Sciatic nerve (tissue), 2 donors: ENCODE results near the gene SCFD2. TPM values are rescaled to one million over a fixed set of nuclear protein-coding genes. Genes with fewer than 3 reads are reported as not detected.
A peak's percentile ranks its signal among the peaks of the same experiment; 100 is the strongest.

Experiments
- ATAC-seq: fragments of 200-7000 bp; cut with Tn5 transposase; one replicate; pipeline ENCODE4 v1.9.1; 2020; ENCODE audit warnings: mild to moderate bottlenecking, moderate library complexity
- DNase-seq: peaks from one replicate; pipeline ENCODE4 v3.0.0-alpha.2; 2020; ENCODE audit warnings: low spot score
- intact Hi-C: fragments of 100-400 bp; cut with DNase I; formaldehyde crosslinking; loops from one replicate; pipeline ENCODE4 v1.14.2; 2022
- total RNA-seq: library from RNA; stranded (reverse); fragmentation: NEBNext Ultra II Directional; extraction: Animal tissue kit (Norgen Biotek cat#: 25700); gene quantifications from one replicate; pipeline ENCODE4 v1.2.1, GENCODE V29; 2021
- donor health status: DM: no; HTN: no; CAD: no.
- donor health status: DM: no; HTN: no; CAD: no.

SCFD2 gene
- total RNA-seq, 1 donor from 2014 or later = 16.3 TPM

- DNase-seq (no peak), ATAC-seq (peak; percentile 47)
- intact Hi-C loops = no loop called here
These were observed 496.7 kb downstream of the SCFD2 start for GRCh38 chr4:52869196-52869595.

DNA sequence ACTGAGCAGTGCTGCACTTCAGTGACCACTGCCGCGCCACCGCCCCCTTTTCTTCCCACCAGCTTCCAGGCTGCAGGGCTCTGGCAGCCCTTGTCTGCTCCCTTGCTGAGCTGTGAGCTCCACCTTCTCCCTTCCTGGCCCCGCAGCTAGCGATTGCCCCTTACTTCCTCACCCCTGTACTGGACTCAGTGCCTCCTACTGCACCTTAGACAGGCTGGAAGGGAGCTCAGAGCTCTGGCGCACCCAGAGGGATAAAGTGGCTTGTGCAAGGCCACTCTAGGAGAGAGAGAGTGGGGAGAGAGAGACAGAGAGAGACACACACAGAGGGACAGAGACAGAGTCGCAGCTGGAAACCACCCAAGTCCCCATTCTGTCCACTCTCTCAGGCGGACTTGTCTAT, 497.7 kb downstream of the SCFD2 start:
- intact Hi-C loops = no loop called here
- no peak for DNase-seq
- peak; percentile 44 for ATAC-seq

GRCh38 chr4:52867163-52867562, 498.7 kb downstream of the SCFD2 start:
- ATAC-seq = no peak
- intact Hi-C loops = no loop called here

GRCh38 chr4:52866734-52867133, 499.1 kb downstream of the SCFD2 start:
- intact Hi-C loops = no loop called here
- DNase-seq (no peak), ATAC-seq (no peak)

More at GRCh38 chr4:52867163-52867562, 498.7 kb downstream of the SCFD2 start:
- DNase-seq = no peak

DNA sequence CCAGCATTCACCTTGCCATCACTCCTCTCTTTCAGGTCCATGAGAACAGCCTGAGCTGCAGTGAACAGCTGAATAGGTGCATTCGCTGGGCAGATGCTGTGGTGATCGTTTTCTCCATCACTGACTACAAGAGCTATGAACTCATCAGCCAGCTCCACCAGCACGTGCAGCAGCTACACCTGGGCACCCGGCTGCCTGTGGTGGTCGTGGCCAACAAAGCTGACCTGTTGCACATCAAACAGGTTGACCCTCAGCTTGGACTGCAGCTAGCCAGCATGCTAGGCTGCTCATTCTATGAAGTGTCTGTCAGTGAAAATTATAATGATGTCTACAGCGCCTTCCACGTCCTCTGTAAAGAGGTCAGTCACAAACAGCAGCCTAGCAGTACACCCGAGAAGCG, 500.6 kb downstream of the SCFD2 start:
- intact Hi-C loops = no loop called here
- ATAC-seq = no peak
- DNase-seq = no peak

- ATAC-seq (no peak), DNase-seq (no peak)
- intact Hi-C loops = no loop called here
These were observed 501.1 kb downstream of the SCFD2 start for GRCh38 chr4:52864793-52865192.

GRCh38 chr4:52863324-52863723, 502.5 kb downstream of the SCFD2 start:
- ATAC-seq = no peak
- intact Hi-C loops = no loop called here
- no peak for DNase-seq

- intact Hi-C loops = no loop called here
- DNase-seq (no peak), ATAC-seq (no peak)
These were observed 503.2 kb downstream of the SCFD2 start for GRCh38 chr4:52862639-52863161.

DNA sequence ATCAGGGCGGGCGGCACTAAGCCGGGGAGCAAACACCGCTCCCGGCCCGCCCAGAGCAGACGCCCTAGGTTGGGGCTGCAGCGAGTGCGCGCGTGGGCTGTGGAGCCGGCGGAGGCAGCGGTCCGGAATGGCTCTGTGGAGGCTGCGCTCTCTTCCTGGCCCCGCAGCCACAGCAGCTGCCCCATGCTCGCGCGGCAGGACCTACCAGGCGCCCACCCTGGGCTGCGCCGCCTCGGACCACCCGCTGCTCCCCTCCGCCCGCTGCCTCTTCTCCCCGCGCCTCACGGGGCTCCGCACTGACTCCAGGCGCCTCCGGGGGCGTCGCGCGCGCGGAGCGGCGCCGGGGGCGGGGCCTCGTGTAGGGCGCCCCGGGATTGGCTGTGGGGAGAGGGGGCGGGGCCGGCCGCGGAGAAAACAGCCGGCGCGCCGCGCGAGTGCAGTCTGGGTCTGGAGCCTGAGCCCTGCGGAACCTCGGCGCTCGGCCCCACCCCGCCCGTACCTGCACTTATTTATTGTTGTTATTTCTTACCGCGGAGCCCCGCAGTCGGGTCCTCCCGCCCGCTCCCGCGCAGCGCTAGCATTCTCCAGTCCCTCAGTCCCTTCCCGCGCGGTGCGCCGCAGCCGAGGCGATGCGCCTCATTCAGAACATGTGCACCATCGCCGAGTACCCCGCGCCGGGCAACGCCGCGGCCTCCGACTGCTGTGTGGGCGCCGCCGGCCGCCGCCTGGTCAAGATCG, 503.8 kb downstream of the SCFD2 start, which contains the start of gene RASL11B:
RASL11B (plus strand) TSS at position 439 of the 738 bp plus-strand sequence; CDS start at position 630, 191 bp downstream.
- intact Hi-C loops = no loop called here
- ATAC-seq (peak; percentile 99), DNase-seq (peak; percentile 90)

DNA sequence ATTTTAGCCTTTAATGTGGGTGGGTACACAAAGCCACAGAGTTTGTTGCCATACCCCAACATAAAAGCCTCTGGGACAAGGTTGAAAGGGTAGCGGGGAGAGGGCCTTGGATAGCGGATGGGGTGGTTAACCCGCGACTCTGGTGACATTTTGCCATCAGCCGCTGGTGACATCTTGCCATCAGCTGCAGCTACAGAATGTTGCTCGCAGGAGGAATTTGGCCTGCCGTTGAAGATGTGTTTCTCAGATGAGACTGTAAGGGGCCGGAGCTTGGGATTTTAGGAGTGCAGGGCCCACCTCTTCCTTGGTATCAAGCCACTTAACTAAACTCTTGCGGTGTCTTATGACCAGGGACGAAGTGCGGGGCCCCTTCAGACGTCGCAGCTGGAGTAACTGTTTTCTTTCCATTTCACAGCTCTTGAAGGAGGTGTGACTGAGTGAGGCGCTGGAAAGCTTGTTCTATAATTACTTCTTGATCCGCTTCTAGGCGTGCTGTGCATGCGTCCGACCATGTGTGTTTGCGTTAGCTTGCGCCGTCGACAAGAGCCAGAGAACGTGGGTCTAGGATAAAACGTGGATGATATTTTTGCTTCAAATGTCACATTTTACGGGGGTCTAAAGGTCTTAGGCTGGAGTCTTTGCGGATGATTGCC, 504.6 kb downstream of the SCFD2 start:
- ATAC-seq (no peak), DNase-seq (no peak)
- intact Hi-C loops = no loop called here

- ATAC-seq = no peak
- intact Hi-C loops = no loop called here
These were observed 505.5 kb downstream of the SCFD2 start for GRCh38 chr4:52860361-52860760.

GRCh38 chr4:52856801-52857200, 509.1 kb downstream of the SCFD2 start:
- intact Hi-C loops = no loop called here
- ATAC-seq (no peak), DNase-seq (no peak)

More at GRCh38 chr4:52860361-52860760, 505.5 kb downstream of the SCFD2 start:
- DNase-seq = no peak

GRCh38 chr4:52853351-52853750, 512.5 kb downstream of the SCFD2 start:
- intact Hi-C loops = no loop called here
- peak; percentile 55 for ATAC-seq
- no peak for DNase-seq

DNA sequence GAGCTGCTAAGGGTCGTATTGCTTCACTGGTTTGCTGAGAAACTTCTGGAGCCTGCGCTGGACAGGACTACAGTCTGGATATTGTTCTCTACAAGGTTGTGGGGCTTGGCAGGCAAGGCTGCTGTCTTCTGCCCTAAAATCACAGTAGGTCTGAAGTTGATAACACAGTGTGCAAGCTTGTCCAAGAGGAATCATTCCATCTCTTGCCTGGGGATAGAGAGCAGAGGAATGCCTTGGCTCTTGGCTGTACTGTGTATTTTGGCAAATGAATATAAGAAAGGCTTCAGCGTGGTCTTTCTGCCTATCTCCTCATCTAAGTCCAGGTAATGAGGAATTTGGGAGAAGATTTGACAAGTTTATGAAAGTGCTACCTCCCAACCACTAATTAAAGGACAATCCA, 513.1 kb downstream of the SCFD2 start:
- DNase-seq (no peak), ATAC-seq (peak; percentile 67)
- intact Hi-C loops = no loop called here

DNA sequence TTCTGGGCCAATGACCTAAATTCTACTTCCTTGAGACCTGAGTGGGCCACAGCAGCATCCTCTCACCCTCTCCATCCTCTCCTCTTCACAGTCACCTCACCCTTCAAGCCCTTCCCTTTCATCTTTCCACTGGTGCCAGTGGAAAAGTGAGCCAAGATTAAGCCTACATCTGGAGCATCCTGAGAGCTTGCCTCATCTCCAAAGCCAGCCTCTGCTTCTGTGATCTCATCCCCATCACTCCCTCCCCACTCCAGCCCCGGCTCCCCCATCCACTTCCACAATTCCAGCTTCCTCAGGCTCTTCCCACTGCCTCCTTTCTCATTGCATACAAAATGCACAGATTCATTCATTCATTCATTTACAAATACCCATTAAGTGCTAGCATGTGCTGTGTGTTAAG, 513.8 kb downstream of the SCFD2 start:
- intact Hi-C loops = no loop called here
- no peak for ATAC-seq
- no peak for DNase-seq

GRCh38 chr4:52850406-52851124, 515.3 kb downstream of the SCFD2 start:
- DNase-seq = no peak
- intact Hi-C loops = no loop called here
- no peak for ATAC-seq

DNA sequence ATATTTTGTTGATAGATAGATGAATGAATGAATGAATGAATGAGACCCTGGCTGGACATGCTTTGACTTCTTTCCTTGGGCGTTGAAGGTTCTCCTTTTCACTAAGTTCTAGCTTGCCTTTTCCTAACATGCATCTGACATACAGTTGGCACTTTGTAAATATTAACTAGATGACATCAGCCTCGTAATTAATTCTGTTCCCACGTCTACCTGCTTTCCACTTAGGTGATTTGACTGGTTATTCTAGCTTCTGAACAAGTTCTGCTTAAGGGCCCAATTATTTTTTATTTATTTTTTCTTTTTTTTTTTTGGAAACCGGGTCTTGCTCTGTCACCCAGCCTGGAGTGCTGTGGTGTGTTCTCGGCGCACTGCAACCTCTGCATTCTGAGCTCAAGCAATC, 517.6 kb downstream of the SCFD2 start:
- intact Hi-C loops = no loop called here
- no peak for ATAC-seq

DNA sequence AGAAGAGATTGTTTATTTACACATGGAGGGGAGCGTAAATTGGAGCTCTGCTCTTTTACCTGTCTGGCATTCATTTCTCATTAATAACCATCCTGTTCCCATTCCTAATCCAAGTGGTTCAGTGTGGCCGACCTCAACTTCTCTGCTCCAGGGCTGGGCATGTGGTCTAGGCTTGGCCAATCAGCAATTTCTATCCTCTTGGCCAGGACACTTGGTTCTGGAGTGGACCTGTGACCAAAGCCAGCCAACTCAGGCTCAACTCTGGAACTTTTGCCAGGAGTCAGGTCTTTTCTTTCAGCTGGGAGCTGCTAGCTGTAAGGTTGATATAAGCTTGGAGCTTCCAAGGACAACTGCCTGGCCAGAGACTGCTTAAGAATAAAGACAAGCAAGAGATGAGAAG, 519.4 kb downstream of the SCFD2 start:
- DNase-seq (no peak), ATAC-seq (no peak)
- intact Hi-C loops = no loop called here

More for the DNA sequence above, 517.6 kb downstream of the SCFD2 start:
- DNase-seq = no peak

DNA sequence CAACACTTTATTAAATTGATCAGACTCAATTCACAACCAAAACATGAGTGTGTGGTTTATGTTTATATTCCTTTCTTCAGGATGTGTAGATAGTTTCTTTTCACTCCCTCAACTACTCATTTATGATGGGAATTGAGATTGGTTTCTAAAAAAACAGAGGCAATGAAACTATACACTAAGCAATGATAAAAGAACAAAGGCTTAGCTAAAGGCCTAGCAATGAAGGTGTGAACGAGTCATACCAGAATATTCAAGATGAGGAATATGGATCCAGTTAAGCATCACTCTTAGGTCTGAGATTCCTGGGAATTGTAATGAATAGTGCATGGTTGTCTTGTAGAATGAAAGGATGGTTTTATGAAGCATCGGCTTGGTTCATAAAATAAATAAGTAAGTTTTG, 521.3 kb downstream of the SCFD2 start:
- ATAC-seq (no peak), DNase-seq (no peak)
- intact Hi-C loops = no loop called here

- ATAC-seq = peak; percentile 76
- intact Hi-C loops = no loop called here
- no peak for DNase-seq
These were observed 521.9 kb downstream of the SCFD2 start for GRCh38 chr4:52843958-52844357.
